Stimulated activated CD4-positive, alpha-beta T cell treated with anti-CD3 and anti-CD28 coated beads, Interleukin-1b, Interleukin-23, amount 100 ng/mL, for 48 hours (primary cell): ENCODE data around the gene ARIH1.
A peak's percentile ranks its signal among the peaks of the same experiment; 100 is the strongest.
"Not testable (repeated sequence)": the region's sequence is repeated elsewhere in the genome, so short reads cannot be mapped to it uniquely, and the experiment has no call there.

ENCODE experiments used
- DNase-seq: peaks from one replicate; pipeline ENCODE4 v3.0.0-alpha.2; 2020

The ARIH1 gene

GRCh38 chr15:72609862-72610261 lies 135.7 kb downstream of the ARIH1 start:
- DNase-seq = no peak

- not testable (repeated sequence) for DNase-seq
Measured at GRCh38 chr15:72612324-72612723, 138.2 kb downstream of the ARIH1 start.

- no peak for DNase-seq
Measured at GRCh38 chr15:72614810-72615532, 140.8 kb downstream of the ARIH1 start.

- DNase-seq = peak; percentile 10
Measured at GRCh38 chr15:72615533-72616233, 141.6 kb downstream of the ARIH1 start.

GRCh38 chr15:72616491-72617210 lies 142.5 kb downstream of the ARIH1 start:
- DNase-seq = no peak

- DNase-seq = not testable (repeated sequence)
Measured at GRCh38 chr15:72623854-72624253, 149.7 kb downstream of the ARIH1 start.

GRCh38 chr15:72626153-72626552 lies 152.0 kb downstream of the ARIH1 start:
- DNase-seq = not testable (repeated sequence)

- DNase-seq = not testable (repeated sequence)
Measured at GRCh38 chr15:72628249-72629067, 154.3 kb downstream of the ARIH1 start.

- not testable (repeated sequence) for DNase-seq
Measured at GRCh38 chr15:72629068-72629570, 155.0 kb downstream of the ARIH1 start.

GRCh38 chr15:72636519-72637282 lies 162.6 kb downstream of the ARIH1 start:
- peak; percentile 74 for DNase-seq

- not testable (repeated sequence) for DNase-seq
Measured at GRCh38 chr15:72639759-72640483, 165.8 kb downstream of the ARIH1 start.

- not testable (repeated sequence) for DNase-seq
Measured at GRCh38 chr15:72642271-72642670, 168.1 kb downstream of the ARIH1 start.

- not testable (repeated sequence) for DNase-seq
Measured at GRCh38 chr15:72648631-72649253, 174.6 kb downstream of the ARIH1 start.
